HL-60 (cell line): ENCODE results near the gene KLK7.

Experiments
- DNase-seq, 2 experiments: peaks; one replicate each; pipeline ENCODE4 v3.0.0-alpha.2; 2010 to 2020; ENCODE audit warnings: low read depth in 1 of 2, low spot score in 1 of 2
- H3K27ac ChIP-seq: fragments of 250-450 bp; sonication (Bioruptor Pico); replicated peaks from 2 replicates; pipeline ENCODE4 v1.5.1; 2020; ENCODE audit warnings: mild to moderate bottlenecking, moderate library complexity
- H3K27me3 ChIP-seq: fragments of 250-450 bp; sonication (Bioruptor Pico); 2 replicates; pipeline ENCODE4 v1.5.1; 2021; ENCODE audit warnings: mild to moderate bottlenecking, moderate library complexity; ENCODE audit not compliant: insufficient read depth, poor library complexity, severe bottlenecking
- H3K4me3 ChIP-seq: replicated peaks from 2 replicates; pipeline ENCODE4 v1.5.1; 2011; ENCODE audit warnings: mild to moderate bottlenecking, control low read depth, low read length; ENCODE audit not compliant: insufficient read depth
- GABPA ChIP-seq: IDR thresholded peaks from 2 replicates; pipeline ENCODE4 v1.6.1; 2012; ENCODE audit warnings: low read depth
- POLR2AphosphoS5 ChIP-seq: IDR thresholded peaks from 2 replicates; pipeline ENCODE4 v1.6.1; 2012; ENCODE audit warnings: low read depth
- SPI1 ChIP-seq: IDR thresholded peaks from 2 replicates; pipeline ENCODE4 v1.6.1; 2012; ENCODE audit warnings: low read depth, mild to moderate bottlenecking, borderline replicate concordance
- TF ChIP-seq, protein P1 (sequence below): IDR thresholded peaks from 2 replicates; pipeline ENCODE4 v1.6.1; 2012; ENCODE audit warnings: low read depth; ENCODE audit not compliant: insufficient replicate concordance
- TF ChIP-seq, protein P2 (sequence below): IDR thresholded peaks from one replicate; pipeline ENCODE4 v1.5.1; 2011; ENCODE audit warnings: low read length, control low read depth, inconsistent platforms; ENCODE audit not compliant: insufficient read depth

Gene KLK7

DNA sequence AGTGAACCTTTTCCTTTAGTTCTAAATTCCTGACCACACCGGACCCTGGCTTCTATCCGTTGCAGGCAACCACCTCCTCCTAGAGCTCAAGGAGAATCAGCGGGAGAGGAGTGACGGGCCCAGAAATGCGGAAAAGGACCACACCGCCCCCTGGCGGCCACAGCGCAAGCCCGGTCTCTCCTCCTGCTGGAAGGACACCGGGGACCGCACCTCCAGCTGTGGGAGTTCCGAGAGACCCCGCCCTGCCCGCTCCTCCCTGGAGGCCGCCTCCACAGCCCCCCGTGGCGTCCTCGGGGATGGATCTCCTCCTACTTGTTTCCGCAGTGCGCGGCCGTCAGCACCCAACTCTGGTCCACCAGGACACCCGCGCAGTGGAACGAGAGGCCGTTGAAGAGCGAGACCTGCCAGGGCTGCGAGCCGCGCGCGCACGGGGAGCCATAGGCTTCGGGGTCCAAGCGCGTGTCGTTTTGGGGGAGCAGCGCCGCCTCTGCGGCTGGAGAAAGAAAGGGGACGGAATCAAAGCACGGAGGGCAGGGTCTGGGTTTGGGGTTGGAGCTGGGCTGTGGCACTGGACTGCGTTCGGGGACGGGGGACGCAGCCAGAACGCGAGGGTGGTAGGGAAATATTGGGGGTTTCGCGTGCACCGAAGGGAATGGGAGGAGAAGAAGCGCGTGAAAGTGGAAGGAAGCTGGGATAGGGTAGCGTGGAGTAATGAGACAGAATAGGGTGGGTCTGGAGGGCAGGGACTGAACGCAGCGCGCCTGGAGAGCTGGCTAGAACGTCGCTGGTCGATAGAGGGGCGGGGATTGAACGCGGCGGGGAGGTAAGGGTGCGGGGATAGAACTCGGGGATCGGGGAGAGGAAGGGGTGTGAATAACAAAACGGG, 33.3 kb upstream of the KLK7 start:
- Histone ChIP-seq H3K27ac (no peak overlapping the region), H3K27me3 (peaks cover 35% of the 10 kb centered on the region), H3K4me3 (no peak overlapping the region)
- TF ChIP-seq, protein P1, sequence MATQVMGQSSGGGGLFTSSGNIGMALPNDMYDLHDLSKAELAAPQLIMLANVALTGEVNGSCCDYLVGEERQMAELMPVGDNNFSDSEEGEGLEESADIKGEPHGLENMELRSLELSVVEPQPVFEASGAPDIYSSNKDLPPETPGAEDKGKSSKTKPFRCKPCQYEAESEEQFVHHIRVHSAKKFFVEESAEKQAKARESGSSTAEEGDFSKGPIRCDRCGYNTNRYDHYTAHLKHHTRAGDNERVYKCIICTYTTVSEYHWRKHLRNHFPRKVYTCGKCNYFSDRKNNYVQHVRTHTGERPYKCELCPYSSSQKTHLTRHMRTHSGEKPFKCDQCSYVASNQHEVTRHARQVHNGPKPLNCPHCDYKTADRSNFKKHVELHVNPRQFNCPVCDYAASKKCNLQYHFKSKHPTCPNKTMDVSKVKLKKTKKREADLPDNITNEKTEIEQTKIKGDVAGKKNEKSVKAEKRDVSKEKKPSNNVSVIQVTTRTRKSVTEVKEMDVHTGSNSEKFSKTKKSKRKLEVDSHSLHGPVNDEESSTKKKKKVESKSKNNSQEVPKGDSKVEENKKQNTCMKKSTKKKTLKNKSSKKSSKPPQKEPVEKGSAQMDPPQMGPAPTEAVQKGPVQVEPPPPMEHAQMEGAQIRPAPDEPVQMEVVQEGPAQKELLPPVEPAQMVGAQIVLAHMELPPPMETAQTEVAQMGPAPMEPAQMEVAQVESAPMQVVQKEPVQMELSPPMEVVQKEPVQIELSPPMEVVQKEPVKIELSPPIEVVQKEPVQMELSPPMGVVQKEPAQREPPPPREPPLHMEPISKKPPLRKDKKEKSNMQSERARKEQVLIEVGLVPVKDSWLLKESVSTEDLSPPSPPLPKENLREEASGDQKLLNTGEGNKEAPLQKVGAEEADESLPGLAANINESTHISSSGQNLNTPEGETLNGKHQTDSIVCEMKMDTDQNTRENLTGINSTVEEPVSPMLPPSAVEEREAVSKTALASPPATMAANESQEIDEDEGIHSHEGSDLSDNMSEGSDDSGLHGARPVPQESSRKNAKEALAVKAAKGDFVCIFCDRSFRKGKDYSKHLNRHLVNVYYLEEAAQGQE: no peak
- TF ChIP-seq, protein P2, sequence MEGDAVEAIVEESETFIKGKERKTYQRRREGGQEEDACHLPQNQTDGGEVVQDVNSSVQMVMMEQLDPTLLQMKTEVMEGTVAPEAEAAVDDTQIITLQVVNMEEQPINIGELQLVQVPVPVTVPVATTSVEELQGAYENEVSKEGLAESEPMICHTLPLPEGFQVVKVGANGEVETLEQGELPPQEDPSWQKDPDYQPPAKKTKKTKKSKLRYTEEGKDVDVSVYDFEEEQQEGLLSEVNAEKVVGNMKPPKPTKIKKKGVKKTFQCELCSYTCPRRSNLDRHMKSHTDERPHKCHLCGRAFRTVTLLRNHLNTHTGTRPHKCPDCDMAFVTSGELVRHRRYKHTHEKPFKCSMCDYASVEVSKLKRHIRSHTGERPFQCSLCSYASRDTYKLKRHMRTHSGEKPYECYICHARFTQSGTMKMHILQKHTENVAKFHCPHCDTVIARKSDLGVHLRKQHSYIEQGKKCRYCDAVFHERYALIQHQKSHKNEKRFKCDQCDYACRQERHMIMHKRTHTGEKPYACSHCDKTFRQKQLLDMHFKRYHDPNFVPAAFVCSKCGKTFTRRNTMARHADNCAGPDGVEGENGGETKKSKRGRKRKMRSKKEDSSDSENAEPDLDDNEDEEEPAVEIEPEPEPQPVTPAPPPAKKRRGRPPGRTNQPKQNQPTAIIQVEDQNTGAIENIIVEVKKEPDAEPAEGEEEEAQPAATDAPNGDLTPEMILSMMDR: peak; percentile 78
- DNase-seq: peak in 1 of 2 experiments; percentile 55

DNA sequence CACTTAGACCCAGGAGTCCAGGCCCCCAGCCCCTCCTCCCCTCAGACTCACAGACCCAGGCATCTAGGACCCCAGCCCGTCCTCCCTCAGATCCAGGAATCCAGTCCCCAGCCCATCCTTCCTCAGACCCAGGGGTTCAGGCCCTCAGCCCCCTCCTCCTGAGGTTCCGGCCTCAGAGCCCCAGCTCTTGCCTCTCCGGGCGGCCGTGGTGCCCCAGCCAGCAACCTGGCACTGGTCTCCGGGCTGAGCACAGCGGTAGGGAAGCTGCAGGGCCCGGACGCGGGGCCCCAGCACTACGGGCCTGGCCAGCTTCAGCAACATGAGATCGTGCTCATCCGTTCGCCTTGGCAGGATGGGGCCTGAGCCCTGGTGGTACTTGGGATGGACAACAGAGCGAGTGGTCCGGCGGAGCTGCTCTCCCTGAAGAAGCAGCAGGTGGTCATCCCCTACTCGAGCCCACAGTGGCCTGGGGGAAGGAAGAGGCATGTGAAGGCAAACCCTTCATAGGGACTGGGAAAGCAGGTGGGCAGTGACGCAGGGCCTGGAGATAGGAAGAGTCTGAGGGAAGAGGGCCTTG, 32.1 kb upstream of the KLK7 start:
- TF ChIP-seq SPI1: no peak
- TF ChIP-seq, protein P2: no peak
- TF ChIP-seq GABPA: no peak
- no peak for TF ChIP-seq POLR2AphosphoS5
- TF ChIP-seq, protein P1: no peak
- H3K27me3 ChIP-seq: peaks cover 35% of the 10 kb centered on the region
- no peak for DNase-seq
- H3K27ac ChIP-seq: no peak overlapping the region
- no peak overlapping the region for H3K4me3 ChIP-seq

DNA sequence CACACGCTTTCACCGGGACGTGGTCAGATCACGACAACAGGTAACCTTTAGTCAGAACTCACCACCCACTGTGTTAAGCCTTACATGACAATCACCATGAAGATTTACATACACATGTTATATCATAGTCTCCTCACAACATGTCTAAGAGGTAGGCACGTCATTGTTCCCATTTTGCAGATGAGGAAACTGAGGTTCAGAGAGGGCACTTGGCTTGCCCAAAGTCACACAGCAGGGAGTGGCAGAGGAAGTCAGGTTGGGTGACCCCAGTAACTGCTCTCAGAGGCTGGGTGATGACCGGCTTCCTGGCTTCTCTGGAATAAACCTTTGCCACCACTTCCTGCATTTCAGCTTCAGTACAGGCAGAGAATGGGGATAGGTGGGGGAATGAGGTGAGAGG, 30.5 kb upstream of the KLK7 start:
- H3K27me3 ChIP-seq: peaks cover 26% of the 10 kb centered on the region
- H3K4me3 ChIP-seq: no peak overlapping the region
- TF ChIP-seq POLR2AphosphoS5: no peak
- TF ChIP-seq, protein P1: no peak
- TF ChIP-seq SPI1: no peak
- TF ChIP-seq, protein P2: no peak
- no peak for TF ChIP-seq GABPA
- no peak overlapping the region for H3K27ac ChIP-seq
- DNase-seq: no peak
